GM18861 (cell line): ENCODE measurements around the gene RAD51B.

Experiments used
- ATAC-seq: cut with Tn5 transposase; IDR thresholded peaks from one replicate; pipeline ENCODE4 v1.9.1; 2021; ENCODE audit not compliant: unreplicated experiment

The RAD51B gene

DNA sequence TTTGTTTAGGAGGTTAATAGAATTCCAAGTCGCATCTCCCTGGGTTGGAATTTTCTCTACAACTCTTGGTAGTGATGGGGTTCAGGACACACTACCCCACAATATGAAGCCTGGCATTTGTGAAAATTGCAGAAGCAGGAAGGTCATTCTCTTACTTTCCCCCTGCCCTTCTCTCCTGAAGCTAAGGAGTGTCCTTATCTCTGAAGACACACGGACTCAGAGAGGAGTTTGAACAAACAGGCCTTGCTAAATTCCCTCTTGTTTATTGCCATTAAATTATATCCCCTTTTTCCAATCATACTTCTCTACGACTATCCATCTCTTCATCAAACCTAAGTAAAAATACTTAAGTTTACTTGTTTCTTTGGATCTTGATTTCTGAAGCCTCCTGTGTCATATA lies 443.0 kb downstream of the RAD51B start:
- ATAC-seq = no peak

DNA sequence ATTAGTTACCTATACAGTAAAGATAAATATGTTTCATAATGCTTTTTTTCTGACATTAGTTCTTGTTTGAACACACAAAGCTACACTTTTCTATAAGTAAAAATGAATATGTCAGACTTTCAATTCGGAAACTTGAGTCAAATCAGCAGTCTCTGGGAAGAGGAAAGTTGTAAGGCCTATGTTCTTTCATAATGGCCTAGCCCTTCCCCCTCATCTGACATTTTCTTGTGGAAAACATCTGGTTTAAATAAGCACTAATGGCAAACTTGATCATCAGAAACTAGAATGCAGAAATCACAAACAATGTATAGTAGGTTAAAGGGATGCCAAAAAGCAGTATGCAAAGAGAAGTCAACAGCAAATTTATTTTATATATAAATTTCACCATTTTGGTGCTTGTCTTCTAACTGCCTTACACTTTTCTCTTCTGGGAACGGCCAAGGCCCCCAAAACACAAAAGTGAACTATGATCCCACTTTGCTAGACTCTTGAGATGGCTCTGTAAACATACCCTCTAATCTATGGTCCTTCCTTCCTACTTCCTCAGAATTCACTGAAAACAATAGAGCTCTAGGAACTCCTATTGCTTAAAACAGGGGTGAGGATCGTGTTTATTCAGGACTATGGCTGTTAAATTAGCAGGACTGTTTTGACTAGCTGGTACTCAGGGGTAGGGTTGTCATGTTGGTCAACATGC lies 444.1 kb downstream of the RAD51B start:
- no peak for ATAC-seq

- no peak for ATAC-seq
Observed at GRCh38 chr14:68264260-68264569, 444.6 kb downstream of the RAD51B start.

GRCh38 chr14:68266998-68267397 lies 447.4 kb downstream of the RAD51B start:
- ATAC-seq = no peak

- ATAC-seq = peak; percentile 60
Observed at GRCh38 chr14:68268197-68268596, 448.6 kb downstream of the RAD51B start.

DNA sequence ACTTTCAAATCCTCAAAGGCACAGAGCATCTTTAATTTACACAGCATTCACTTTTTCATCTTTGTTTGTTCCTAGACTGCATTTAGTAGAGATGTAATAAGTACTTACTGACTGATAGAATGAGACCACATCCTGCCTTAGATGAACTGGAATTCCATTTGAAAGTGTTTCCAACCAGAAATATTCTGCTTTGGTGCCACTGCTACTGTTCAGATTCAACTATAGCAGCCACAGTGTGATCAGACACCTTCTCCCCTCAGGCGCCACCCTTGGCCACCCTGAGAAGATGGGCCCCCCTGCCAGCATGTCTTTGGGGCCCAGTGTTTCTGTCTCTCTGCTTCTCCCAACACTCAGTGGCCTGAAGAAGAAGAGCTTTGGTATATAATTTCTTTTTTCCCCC lies 449.1 kb downstream of the RAD51B start:
- ATAC-seq = no peak

- no peak for ATAC-seq
Observed at GRCh38 chr14:68269136-68269927, 449.8 kb downstream of the RAD51B start.

DNA sequence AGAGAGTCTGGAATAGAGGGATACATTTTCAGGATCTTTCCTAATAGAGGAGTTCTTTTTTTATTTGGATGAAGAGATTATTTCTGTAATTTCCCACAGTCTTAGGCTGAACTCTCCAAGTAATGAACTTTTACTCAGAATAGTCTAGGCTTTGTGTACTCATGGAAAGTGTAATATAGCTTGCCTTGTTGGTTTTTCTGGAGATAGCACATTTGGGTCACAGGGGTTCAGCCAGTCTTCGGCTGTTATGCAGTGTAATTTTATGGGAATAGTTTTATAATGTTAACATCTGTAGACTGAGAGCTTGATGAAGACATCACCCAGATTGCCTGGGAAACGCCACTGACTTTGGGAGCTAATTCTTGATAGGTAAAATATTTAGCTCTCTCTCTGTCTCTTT lies 450.8 kb downstream of the RAD51B start:
- no peak for ATAC-seq

GRCh38 chr14:68271913-68272391 lies 452.4 kb downstream of the RAD51B start:
- ATAC-seq = no peak

DNA sequence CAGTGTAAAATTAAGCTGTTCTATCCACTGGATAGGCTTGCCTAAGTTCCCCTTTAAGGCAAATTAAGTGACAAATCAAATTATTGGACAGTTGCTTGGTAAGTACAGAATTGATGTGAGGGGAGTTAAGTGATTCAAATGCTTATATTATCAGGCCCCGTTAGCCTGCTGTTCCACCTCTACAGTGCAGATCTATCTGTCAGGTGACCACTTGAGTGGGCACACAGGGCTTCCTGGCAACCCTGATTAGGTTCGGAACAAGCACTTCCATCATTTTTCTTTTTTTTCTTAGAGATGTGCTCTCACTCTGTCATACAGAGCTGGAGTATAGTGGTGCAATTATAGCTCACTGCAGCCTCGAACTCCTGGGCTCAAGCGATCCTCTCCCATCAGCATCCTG lies 453.8 kb downstream of the RAD51B start:
- ATAC-seq = no peak

GRCh38 chr14:68274725-68275124 lies 455.1 kb downstream of the RAD51B start:
- ATAC-seq = no peak

DNA sequence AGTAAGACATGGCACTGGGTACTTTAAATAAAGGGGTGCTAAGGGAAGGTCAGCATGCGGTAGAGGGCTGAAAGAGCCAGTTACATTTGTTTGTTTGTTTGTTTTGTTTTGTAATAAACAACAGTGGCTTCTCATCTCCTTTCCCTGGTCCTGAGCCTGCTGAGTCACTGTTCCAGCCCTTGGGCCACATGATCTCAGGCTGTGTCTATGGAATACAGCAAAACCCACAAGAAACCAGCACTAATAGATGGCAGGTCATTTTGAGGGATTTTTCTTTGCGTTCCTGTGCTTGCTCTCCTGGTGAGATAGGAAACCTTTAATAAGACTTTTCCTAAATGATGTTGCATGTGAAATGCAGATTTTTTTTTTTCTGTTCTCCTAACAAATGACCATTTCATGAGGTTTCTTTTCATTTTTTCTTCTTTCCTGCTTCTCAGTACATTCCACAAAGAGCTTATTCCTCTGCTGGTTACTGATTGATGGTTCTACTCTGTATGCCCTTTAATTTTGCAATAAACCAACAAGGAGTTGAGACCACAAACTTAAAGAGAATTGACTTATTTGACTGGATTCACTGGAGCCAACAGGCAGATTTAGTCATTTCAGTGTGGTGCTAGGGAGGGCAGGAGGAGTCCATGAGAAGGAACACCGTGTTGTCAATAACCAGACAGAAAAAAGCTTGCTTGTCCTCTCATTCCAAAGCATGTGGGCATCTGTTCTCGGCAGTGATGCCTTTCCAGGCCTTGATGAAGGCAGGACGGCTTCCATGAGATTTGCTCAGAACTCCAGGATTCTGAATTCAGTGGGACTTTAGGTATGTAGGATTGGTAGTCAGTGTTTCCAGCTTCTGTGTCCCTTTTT lies 459.2 kb downstream of the RAD51B start:
- ATAC-seq = no peak

DNA sequence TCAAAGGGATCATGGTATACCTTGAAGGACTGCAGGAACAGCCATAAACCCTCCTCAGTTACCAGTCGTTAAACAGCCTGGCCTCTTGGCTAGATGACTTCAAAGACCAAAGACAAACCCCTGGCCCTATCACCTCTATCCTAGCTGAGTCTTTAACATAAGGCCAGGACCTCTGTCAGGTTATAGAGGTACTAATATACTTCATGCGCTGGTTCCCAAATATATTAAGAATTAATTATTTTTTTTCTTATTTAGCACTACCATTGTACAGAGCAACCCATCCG lies 459.8 kb downstream of the RAD51B start:
- no peak for ATAC-seq

GRCh38 chr14:68279777-68280233 lies 460.2 kb downstream of the RAD51B start:
- peak; percentile 29 for ATAC-seq

DNA sequence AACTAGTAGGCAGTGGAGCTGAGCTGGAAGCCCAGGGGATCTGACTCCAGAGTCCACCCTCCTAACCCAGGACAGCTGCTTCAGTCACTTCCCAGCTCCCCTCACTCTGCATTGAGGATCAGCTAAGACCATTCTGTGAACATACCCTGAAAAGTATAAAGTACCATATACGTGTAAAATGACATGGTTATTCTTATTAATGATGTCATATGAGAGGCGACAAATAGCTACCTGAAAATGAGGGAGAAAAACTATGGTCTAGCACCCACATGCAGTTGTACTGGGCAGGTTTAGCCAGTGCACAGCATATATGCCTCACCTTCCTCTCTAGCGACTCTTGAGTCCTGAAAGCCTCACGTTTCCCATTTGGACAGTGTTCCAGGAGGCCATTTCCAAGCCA lies 461.9 kb downstream of the RAD51B start:
- no peak for ATAC-seq

DNA sequence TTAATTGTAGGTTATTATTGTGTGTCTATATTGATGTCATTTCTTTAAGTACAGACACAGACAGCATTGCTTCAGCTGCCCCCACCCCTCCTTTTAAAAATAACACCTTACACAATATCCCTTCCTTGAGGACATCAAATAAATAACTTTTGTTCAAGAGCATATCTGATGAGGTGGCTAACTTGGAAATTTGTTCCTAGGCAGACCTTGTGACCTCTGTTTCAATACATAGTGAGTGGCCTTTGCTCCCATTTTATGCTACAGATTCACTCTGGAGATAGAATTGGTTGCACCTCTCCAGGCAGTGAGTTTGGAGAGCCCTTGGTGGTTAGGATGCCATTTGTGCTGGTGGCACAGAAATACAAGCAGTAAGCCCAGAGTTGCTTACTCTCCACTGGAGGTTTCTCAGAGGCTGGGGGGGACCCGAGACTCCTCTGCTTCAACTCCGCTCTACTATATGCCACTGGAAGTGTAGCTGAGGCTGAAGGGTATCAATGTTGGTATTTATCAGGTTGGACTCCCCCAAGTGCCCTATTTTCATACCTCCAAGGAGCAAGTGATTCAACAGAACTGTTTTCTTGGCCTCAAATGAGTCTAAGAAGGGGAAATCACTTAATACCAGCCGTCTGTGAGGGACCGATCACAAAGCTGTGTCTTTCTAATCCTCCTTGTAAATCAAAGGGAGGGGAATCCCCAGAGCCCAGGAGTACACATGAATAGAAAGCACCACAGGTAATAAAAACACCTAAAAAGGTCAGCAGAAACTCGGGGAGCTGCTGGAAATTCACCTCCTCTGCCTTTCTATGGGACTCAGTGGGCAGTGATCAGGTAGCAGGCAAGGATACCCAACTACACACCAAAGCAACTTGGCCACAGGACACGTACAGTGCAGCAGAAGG lies 463.1 kb downstream of the RAD51B start:
- peak; percentile 26 for ATAC-seq

DNA sequence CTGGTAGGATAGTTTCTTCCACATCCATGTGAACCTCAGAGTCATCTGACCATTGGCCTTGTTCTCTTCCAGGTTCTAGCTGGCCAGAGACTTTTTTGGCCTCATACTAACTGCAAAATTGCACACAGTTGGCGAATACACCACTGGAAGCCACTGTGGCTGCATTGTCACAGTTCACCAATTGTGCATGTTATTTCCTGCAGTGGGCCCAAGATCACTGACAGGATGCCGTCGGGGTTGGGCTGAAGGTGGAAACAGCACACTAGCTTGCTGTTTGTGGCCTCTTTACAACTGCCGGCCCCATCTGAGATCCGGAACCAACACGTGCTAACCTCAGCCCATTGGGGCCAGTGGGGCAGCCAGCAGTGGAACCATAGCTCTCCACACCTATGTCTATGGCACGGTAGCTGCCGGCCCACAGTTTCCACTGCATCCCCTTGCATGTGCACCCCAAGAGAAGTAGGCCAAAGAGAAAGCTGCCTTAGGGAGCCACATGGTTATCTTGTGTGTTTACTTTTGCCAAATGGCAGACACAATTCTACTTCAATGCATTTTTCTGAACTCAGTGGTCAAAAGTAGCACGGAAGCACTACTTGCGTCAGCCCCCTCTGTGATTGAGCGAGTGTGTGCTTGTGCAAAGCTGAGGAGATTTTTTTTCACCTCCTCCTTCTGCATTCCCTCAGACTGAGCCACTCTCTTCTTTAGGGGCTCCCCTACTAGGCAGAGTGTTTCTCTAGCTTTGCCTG lies 464.0 kb downstream of the RAD51B start:
- peak; percentile 27 for ATAC-seq

DNA sequence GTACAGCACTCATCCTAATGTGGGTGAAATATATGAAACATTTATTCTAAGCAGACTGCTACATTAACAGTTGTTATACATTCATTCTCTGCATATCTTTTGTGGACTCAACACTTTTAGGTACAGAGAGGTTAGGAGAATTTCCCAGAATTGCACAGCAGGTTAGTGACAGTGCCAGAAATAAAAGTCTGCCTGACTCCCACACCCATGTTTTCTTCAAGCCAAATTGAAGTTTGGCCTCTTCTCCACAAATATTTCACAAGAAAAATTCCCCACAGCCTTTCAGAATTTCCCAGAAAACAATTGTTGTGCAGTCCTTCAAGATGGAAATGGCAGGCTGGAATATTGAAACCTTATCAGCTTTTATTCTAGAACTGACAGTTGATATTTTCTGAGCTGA lies 464.8 kb downstream of the RAD51B start:
- no peak for ATAC-seq

GRCh38 chr14:68284834-68285233 lies 465.3 kb downstream of the RAD51B start:
- ATAC-seq = no peak
